Gastrocnemius medialis (tissue), 4 donors: ENCODE measurements around the gene NR1I2.

Experiments used
- CTCF ChIP-seq, 5 experiments: fragments of 450-650 bp in 3 of 5; fragments of 200-600 bp in 2 of 5; sonication (generic) in 2 of 5; IDR thresholded peaks in 4 of 5; conservative IDR thresholded peaks in 1 of 5; 1 replicate in 4 of 5; 2 replicates in 1 of 5; pipeline ENCODE4 v1.5.1; 2016 to 2019; ENCODE audit warnings: antibody characterized with exemption in 5 of 5, mild to moderate bottlenecking in 3 of 5, moderate library complexity in 3 of 5
- POLR2A ChIP-seq, 2 donors: fragments of 450-650 bp; IDR thresholded peaks; one replicate each; pipeline ENCODE4 v1.6.1; 2017; ENCODE audit warnings: antibody characterized with exemption in 2 of 2, mild to moderate bottlenecking in 2 of 2, moderate library complexity in 2 of 2

- TF ChIP-seq CTCF (IDR thresholded peaks at IDR 0.05 in 4 of 5, conservative IDR thresholded peaks at IDR 0.05 in 1 of 5), result no peak
- TF ChIP-seq POLR2A (IDR thresholded peaks at IDR 0.05), result no peak
Measured at GRCh38 chr3:119782460-119782859, 559 bp downstream of the NR1I2 start.
